Measurements from ENCODE around the gene SEMA6D.

- TF ChIP-seq CTCF (IDR thresholded peaks at IDR 0.05; ENCODE audit: low read depth, low read length, poor library complexity, severe bottlenecking): no peak
- no peak for TF ChIP-seq EZH2phosphoT487 (IDR thresholded peaks at IDR 0.05; ENCODE audit: borderline replicate concordance, low read length)
Observed at GRCh38 chr15:47673232-47673761, 44.0 kb upstream of the SEMA6D start.
